ENCODE data around the gene GDPD2. TPM values are rescaled to one million over a fixed set of nuclear protein-coding genes. Genes with fewer than 3 reads are reported as not detected.
"Not testable (repeated sequence)": the region's sequence is repeated elsewhere in the genome, so short reads cannot be mapped to it uniquely, and the experiment has no call there.

GDPD2 gene, protein sequence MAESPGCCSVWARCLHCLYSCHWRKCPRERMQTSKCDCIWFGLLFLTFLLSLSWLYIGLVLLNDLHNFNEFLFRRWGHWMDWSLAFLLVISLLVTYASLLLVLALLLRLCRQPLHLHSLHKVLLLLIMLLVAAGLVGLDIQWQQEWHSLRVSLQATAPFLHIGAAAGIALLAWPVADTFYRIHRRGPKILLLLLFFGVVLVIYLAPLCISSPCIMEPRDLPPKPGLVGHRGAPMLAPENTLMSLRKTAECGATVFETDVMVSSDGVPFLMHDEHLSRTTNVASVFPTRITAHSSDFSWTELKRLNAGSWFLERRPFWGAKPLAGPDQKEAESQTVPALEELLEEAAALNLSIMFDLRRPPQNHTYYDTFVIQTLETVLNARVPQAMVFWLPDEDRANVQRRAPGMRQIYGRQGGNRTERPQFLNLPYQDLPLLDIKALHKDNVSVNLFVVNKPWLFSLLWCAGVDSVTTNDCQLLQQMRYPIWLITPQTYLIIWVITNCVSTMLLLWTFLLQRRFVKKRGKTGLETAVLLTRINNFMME
- not detected in 2 replicates for total RNA-seq

DNA sequence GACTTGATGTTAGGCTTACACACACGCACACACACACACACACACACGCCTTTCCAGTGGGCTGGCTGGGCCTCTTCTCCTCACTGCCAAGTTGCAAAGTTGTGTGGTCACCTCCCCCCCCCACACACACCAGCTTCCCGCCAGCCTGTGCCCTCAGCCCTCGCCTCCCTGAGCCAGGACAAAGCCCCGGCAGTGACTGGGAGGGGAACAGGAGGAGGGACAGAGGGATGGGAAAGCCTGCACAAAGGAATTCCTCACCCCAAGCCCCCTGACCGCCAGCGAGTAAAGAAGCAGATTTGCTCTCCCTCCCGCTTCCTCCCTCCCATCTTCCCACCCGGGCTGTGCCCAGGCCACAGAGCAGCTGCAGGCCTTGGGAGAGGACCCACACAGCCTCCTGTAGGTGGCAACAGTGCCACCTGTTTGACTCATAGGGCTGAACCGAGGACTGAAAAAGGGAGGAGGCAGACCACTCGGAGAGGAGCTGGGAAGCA lies at the start of gene GDPD2:
Gene GDPD2 (plus strand): TSS at position 464 of the 491 bp plus-strand sequence. CDS start 1,671 bp downstream, outside the sequence.
- no peak for DNase-seq (ENCODE audit: extremely low read depth, low read depth, low spot score)

DNA sequence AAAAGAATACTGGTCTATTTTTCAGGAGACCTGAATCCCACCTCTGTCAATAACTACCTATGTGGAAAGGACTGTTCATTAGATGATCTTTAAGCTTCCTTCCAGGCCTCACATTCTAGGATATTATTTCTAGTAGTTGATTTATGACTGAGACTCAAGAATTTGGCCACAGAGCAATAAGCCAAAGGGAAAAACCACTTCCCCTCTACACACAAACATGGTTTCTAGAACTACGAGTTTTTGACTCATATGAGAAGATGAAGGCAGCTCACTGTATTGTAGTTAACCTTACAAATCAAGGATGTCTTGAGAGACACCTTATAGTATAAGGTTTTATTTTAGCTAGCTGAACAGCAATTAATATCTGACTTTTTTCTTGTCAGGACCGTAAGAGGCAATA lies 36.9 kb upstream of the GDPD2 start:
- DNase-seq (ENCODE audit: extremely low read depth, low read depth, low spot score) = no peak

DNA sequence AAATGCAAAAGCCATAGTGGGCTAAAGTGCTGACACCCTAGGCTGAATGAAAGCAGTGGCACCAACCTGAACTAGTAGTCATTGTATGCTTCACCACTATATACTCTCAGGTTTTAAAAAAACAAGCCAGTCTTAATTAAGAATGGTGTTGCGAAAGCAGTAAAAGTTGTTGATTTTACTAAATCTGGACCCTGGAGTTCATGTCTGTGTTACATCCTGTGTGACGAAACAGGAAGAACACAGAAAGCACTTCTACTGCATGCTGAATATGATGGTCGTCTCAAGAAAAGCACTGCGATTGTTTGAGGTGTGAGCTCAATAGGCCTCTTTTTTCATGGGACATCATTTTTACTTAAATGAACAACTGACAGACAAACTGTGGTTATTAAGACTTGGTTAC lies 24.2 kb upstream of the GDPD2 start:
- no peak for DNase-seq (ENCODE audit: extremely low read depth, low read depth, low spot score)

DNA sequence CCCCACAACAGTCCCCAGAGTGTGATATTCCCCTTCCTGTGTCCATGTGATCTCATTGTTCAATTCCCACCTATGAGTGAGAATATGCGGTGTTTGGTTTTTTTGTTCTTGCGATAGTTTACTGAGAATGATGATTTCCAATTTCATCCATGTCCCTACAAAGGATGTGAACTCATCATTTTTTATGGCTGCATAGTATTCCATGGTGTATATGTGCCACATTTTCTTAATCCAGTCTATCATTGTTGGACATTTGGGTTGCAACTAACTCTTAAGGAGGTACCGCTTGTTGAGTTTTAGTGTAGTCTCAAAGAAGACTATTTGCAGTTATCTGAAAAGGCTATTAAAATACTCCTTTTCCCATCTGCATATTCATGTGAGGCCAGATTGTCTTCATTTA lies 22.9 kb upstream of the GDPD2 start:
- not testable (repeated sequence) for DNase-seq (ENCODE audit: extremely low read depth, low read depth, low spot score)

DNA sequence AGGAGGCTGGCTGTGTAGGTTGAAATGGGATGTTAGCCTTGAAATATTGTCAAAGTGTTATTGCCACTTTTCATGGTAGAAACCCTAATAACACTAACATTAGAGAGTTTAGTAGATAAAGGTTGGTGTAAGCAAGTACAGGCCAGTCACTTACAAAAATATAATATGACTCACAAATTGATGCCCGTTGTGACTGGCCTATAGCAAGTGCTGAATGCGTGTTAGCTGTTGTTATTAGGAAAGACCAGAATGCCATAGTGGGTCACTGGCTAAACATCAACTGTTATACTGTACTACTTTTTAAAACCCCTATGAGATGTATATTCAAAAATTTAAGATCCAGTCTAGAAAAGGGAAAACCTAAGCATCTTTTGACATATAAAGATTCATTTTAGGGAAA lies 20.4 kb upstream of the GDPD2 start:
- no peak for DNase-seq (ENCODE audit: extremely low read depth, low read depth, low spot score)

DNA sequence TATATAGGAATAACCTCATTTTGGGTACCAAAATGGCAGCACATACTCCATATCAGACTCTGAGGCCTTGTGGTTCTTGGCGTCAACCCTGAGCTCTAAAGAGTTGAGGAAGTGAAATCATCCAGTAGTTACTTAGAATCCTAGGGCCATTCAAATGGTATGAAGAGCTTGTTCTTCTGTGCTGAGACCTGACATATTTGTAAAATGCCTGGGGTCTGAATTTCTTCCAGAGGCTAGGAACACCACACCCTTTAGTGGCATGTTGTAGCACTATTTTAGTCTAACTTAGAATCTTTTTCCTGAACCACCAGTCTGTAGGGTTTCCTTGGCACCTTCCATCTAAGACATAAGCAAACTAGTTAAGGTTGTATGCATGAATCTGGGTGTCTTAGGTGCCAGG lies 18.1 kb upstream of the GDPD2 start:
- DNase-seq (ENCODE audit: extremely low read depth, low read depth, low spot score) = no peak

DNA sequence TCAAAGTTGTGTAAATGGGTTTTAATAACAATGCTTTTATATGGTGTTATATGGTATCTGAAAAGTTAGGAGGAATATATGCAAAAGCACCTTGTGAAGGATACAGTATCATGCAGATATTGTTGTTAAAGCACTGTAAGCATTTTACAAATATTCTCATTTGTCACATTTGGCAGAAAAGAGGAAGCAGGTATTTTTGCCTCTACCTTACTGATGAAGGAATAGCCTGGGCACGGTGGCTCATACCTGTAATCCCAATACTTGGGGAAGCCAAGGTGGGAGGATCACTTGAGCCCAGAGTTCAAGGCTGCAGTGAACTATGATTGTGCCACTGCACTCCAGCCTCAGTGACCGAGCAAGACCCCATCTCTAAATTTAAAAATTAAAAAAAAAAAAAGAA lies 12.2 kb upstream of the GDPD2 start:
- no peak for DNase-seq (ENCODE audit: extremely low read depth, low read depth, low spot score)

DNA sequence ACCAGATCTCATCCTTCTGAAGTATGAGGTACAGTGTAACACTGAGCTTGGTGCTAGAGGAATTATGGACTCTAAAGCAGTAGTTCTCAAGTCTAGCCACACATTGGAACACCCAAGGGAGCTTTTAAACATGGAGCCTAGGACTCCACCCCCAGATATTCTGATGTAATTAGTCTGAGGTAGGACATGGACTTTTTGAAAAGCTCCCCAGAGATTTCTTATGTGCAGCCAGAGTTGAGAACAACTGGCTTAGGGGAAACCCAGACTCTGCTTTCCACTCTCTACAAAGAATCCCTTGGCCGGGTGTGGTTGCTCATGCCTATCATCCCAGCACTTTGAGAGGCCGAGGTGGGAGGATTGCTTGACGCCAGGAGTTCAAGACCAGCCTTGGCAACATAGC lies 11.6 kb upstream of the GDPD2 start:
- DNase-seq (ENCODE audit: extremely low read depth, low read depth, low spot score) = no peak

DNA sequence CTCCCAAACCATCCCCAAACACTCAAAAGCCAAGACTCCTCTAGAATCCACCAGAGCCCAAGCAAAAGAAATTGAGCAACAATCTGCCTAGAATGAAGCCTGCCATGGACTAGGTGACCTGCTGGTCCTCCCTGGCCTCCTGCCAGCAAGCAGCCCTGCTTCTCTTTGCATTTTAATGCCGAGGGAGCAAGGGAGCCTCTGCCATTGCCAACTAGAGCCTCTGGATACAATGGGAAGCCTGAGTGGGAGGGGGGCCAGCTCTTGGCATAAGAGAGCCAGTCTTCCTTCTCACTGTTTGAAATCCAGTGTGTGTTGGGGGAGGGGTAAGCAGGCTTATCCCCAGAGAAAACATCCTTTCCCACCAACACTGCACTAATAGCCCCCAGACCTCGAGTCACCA lies 1.5 kb upstream of the GDPD2 start:
- DNase-seq (ENCODE audit: extremely low read depth, low read depth, low spot score) = no peak

DNA sequence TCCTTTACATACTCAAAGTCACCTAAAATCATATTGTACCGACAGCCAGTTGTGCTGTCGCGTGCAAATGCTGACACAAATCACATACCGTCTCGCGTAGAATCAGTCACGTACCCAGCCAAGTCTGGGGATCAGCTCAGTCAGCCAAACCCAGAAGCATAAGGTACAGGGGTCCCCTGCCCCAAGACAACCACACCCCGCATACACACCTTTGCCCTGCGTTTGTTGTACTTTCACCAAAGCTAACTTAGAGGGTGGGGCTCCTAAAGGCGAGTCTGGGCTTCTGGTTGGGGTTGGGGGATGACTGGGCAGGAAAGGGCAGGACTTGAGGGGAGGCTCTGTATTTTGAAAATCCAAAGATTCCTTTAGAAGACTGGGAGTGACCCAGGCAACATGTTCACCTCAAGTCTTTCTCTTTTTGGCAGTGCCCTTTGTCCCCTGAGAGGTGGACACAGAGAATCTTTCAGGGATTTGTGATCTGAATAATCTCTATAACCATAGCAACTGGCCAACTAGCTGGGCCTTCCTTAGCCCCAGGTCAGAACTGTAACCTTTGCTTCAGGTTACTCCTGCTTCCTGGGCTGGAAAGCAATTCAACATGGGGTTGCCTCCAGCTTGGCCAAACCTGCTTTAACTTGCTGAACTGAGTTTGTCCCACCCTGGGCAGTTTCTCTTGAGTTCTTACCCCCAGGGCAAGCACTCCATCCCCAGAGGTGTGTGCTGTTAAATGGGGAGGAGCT lies 992 bp downstream of the GDPD2 start:
- no peak for DNase-seq (ENCODE audit: extremely low read depth, low read depth, low spot score)

DNA sequence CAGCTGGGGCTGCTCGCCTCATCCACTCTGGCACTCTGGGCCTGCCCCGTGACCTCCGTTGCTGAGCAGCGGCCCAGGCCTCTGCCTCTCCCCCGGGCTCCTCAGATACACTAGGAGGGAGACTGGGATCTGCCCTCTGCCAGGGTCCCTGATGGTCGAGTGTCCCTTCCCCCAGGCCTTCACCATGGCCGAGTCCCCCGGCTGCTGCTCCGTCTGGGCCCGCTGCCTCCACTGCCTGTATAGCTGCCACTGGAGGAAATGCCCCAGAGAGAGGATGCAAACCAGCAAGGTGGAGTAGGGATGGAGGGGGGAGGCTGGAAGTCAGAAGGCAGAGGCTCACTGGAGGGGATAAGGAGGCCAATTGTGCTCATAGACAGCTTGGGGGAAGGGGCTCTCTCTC lies 1.7 kb downstream of the GDPD2 start:
- no peak for DNase-seq (ENCODE audit: extremely low read depth, low read depth, low spot score)

DNA sequence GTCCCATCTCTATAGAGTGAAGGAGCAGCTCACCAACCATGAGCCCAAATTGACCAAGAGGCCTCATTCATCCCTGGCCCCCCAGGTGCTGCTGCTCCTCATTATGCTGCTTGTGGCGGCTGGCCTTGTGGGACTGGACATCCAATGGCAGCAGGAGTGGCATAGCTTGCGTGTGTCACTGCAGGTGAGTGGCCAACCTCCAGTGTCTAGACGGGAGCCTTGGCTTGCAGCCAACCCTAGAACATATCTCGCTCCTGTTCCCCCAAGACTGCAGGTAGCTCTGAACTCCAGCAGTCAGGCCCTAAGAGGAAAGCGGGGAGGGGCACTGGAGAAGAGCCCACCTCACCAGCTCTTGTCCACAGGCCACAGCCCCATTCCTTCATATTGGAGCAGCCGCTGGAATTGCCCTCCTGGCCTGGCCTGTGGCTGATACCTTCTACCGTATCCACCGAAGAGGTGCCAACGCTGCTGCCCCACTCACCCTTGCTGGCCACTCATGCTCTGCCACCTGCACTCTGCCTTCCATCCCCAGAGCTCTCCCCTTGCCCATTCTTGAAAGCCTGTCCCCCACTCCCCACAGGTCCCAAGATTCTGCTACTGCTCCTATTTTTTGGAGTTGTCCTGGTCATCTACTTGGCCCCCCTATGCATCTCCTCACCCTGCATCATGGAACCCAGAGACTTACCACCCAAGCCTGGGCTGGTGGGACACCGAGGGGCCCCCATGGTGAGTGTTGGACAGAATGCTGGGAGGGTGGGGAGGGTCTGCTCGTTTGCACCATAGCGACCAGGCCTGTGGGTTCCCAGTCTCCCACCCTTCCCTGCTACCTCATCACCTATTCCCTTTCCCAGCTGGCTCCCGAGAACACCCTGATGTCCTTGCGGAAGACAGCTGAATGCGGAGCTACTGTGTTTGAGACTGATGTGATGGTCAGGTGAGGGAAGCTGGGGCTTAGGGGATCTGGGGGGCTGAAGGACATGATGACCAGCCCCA lies 3.5 kb downstream of the GDPD2 start:
- no peak for DNase-seq (ENCODE audit: extremely low read depth, low read depth, low spot score)

DNA sequence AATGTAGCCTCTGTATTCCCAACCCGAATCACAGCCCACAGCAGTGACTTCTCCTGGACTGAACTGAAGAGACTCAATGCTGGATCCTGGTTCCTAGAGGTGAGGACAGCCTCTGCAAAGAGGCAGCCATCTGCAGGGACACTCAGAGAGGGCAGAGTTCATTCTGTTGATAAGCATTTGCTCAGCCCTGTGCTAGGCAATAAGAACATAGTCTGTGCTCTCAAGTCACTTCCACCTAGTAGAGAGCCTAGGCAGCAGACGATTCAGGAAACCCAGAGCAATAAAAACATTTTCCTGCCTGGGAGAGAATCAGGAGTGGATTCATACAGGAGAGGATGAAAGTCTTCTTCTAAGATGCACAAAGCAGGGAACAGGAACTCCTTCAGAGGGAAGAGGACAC lies 4.3 kb downstream of the GDPD2 start:
- no peak for DNase-seq (ENCODE audit: extremely low read depth, low read depth, low spot score)

DNA sequence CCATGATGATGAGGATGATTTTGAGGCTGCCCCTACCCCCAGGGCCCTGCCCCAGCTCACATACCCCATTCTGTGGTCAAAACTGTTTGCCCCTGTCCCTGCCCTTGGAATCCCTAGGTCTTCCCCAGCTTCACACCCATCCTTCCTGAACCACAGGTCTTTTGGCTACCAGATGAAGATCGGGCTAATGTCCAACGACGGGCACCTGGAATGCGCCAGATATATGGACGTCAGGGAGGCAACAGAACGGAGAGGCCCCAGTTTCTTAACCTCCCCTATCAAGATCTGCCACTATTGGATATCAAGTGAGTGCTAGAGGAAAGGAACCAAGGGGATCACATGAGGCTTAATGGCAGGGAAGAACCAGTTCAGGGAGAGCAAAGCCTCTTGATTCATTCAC lies 6.6 kb downstream of the GDPD2 start:
- DNase-seq (ENCODE audit: extremely low read depth, low read depth, low spot score) = no peak

DNA sequence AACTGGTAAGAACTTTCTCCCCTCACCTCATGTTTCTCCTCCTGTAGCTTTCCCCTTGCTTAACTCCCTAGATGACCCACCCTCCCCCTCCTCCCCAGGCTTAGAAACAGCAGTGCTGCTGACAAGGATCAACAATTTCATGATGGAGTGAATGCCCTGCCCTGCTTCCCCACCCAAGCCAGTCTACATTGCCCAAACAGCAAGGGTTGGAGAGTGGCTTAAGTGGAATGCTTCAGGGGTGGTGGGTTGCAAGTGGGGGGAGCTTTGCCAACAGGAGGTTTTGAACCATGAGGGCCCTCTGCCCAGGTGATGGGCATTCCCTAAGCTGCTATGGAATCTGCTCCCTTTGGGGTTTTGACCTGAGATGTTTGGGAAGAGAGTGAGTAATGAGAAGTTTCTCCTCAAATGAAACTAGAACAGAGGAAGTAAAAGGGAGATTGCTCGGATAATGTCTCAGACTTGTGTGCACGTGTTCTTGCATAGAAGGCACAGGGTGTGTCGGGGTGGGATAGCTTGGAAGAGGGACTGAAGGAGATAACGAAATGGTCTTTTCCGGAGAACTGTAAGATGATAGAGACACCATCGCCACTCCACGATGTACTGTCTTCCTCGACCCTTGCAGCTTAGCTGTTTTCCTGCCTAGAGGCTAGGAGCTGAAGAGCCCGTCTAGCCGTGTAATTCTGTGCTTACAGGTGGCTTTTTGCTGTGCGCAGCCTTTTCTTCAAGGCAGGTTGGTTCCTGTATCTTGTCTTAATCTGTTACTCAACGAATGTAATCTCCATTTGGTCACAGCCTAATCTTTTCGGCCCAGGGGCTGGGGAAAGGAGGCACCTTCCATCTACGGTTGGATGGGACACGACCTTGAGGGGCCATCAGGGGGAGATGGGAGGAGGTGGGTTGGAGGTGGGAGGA lies 10.1 kb downstream of the GDPD2 start:
- no peak for DNase-seq (ENCODE audit: extremely low read depth, low read depth, low spot score)

DNA sequence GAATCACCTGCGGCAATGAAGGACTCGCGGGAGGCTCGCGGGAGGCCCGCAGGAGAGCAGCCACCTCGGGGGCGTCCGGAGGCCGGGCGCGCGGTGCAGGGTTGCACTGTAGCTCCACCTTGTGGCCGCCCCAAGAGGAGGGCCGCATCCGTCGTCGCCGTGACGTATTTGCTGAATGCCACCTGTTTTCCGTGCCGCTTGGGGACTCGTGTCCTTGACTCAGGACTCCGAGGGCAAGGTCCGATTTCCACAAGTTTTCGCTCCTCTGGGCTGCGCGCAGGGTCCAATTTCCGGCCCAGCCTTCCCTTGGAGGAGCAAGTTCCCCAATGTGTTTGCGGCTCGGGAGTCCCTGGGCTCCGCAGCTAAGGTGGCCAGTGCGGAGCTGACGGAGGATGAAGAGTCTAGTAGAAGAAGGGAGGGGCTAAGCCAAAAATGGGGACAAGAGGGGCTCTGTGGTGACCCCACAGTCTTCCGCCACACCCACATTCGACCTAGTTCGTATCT lies 10.8 kb downstream of the GDPD2 start:
- no peak for DNase-seq (ENCODE audit: extremely low read depth, low read depth, low spot score)

DNA sequence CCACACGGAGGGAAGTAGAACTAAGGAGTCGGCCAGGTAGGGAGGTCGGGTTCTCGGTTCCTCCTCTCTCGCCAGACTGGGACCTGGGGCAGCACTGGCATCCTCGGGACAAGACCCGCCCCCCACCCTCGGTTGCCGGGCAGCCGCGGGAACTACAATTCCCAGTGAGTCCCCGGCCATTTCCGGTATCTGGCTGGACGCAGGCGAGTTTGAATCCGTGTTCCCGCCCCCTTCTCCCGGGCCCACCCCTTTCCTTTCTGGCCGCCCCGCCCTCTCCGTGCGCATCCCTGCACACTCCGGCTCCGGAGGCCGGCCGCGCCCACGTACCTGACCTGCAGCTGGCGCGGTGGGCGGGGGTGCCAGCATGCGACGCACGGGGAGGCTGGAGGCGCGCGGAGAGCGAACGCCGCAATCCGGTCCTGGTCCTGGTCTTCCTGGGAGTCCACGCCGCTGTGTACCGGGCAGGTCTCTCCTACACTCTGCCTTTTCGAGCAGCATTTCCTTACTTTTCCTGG lies 11.3 kb downstream of the GDPD2 start:
- DNase-seq (ENCODE audit: extremely low read depth, low read depth, low spot score) = no peak

DNA sequence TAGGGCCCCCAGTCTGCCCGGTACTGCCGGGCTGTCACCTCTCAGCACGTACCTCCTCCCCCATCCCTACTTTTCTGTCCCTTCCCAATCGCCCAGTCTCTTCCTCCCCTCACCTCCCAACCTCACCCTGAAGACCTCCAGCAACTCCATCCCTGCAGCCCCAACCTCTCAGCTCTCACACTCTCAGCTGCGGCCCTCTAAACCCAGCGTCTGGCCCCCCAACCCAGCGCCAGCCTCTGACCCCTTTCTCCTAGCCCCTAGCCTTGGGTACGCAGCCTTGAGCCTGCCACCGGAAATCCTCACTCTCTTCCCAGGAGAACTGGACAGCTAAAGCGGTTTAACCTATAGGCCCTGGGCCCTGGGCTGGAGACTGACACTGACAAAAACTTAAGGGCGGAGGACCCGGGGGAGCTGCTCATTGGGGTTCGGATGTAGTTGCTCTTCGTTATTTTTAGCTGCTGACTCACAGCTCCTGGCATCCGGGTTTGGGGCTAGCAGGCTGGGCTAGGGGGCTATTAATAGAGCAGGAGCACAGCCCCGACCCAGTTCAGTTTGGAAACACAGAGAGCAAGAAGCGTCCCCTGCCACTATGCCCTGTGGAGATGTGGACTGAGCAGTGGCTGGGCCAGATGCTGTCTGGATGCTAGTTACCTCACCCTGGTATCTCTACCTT lies 11.9 kb downstream of the GDPD2 start:
- no peak for DNase-seq (ENCODE audit: extremely low read depth, low read depth, low spot score)

DNA sequence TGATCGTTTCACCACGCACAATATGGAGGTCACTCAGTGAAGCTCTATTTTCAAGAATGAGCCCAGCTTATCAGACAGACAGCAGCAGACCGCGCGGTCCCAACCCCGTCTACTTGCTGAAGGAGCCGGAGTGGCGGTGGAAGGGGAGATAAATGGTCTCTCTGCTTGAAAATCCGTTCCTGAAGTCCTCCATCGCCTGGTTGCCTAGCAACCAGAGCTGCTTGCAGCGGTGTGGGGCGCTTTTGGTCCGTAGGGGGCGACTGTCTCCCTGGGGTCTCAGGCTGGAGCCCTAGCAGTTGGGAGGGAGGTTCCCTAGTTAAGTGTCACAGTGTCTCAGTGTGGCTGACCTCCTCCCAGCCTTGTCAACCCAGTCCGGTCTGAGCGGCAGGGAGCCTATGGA lies 13.2 kb downstream of the GDPD2 start:
- no peak for DNase-seq (ENCODE audit: extremely low read depth, low read depth, low spot score)
